ENCODE measurements around the gene ZNF609. TPM values are rescaled to one million over a fixed set of nuclear protein-coding genes. Genes with fewer than 3 reads are reported as not detected.

ZNF609 gene
- total RNA-seq, 1 donor from 2014 or later: 41.2 TPM

DNA sequence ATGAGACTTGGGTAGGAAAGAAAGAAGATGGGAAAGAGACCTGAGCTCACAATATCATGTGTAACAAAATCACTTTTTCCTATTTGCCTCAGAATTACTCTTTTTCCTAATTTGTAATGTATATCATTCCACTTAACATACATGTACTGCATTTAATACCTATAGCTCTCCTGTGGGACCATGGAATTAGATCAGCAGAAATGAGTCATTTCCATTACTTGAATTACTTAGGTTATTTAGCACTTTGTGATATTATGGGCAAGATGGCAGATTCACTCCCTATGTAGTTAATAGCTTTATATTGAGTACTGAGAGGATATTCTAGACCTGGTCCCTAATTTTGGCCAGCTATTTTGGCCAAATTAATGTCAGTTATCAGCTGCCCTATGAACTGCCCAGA lies 70.5 kb downstream of the ZNF609 start:
- H3K36me3 Mint-ChIP-seq (ENCODE audit: low read depth, unreplicated experiment): peaks cover 3% of the 10 kb centered on the region
- H3K4me1 Mint-ChIP-seq (ENCODE audit: unreplicated experiment): peaks cover 18% of the 10 kb centered on the region
- H3K4me3 Mint-ChIP-seq (ENCODE audit: unreplicated experiment): no peak overlapping the region
- H3K9me3 Mint-ChIP-seq (ENCODE audit: unreplicated experiment): no peaks in the 10 kb centered on the region
- no peak for TF ChIP-seq CTCF (IDR thresholded peaks at IDR 0.05; ENCODE audit: unreplicated experiment)
- no peak for DNase-seq (ENCODE audit: low spot score)
- H3K27ac Mint-ChIP-seq (ENCODE audit: unreplicated experiment): no peak overlapping the region
- no peaks in the 10 kb centered on the region for H3K27me3 Mint-ChIP-seq (ENCODE audit: unreplicated experiment)

DNA sequence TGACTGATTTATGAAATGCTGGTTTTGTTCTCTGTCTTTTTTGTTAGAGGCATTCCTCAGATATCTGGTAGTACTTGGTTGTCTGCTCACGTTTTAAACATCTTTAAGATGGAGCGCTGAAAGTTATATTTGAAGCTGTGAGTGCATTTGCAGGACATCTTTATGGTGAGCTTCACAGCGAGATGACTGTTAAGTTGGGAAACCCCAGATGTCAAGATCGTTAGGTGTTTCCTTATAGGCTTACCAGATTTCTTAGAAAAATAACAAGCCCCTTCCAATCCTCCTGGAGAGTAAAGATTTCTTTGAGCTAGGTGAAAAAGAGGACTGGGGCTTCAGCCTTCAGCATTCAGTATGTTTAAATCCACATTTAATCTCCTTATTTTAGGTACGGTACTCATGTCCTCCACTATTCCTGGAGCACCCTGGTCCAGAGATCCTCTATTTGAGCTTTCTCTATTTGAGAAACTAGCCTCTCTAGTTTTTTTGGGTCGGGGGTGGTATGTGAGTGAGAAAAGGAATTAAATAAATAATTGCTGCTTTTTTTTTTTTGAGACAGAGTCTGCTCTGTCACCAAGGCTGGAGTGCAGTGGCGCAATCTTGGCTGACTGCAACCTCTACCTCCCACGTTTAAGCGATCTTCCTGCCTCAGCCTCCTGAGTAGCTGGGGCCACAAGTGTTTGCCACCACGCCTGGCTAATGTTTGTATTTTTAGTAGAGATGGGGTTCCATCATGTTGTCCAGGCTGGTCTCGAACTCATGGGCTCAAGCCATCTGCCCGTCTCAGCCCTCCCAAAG lies 72.3 kb downstream of the ZNF609 start:
- DNase-seq (ENCODE audit: low spot score): no peak
- no peak overlapping the region for H3K27ac Mint-ChIP-seq (ENCODE audit: unreplicated experiment)
- H3K36me3 Mint-ChIP-seq (ENCODE audit: low read depth, unreplicated experiment): peaks cover 3% of the 10 kb centered on the region
- no peaks in the 10 kb centered on the region for H3K9me3 Mint-ChIP-seq (ENCODE audit: unreplicated experiment)
- peaks cover 14% of the 10 kb centered on the region for H3K4me1 Mint-ChIP-seq (ENCODE audit: unreplicated experiment)
- H3K4me3 Mint-ChIP-seq (ENCODE audit: unreplicated experiment): no peak overlapping the region
- no peak for TF ChIP-seq CTCF (IDR thresholded peaks at IDR 0.05; ENCODE audit: unreplicated experiment)
- H3K27me3 Mint-ChIP-seq (ENCODE audit: unreplicated experiment): no peaks in the 10 kb centered on the region

DNA sequence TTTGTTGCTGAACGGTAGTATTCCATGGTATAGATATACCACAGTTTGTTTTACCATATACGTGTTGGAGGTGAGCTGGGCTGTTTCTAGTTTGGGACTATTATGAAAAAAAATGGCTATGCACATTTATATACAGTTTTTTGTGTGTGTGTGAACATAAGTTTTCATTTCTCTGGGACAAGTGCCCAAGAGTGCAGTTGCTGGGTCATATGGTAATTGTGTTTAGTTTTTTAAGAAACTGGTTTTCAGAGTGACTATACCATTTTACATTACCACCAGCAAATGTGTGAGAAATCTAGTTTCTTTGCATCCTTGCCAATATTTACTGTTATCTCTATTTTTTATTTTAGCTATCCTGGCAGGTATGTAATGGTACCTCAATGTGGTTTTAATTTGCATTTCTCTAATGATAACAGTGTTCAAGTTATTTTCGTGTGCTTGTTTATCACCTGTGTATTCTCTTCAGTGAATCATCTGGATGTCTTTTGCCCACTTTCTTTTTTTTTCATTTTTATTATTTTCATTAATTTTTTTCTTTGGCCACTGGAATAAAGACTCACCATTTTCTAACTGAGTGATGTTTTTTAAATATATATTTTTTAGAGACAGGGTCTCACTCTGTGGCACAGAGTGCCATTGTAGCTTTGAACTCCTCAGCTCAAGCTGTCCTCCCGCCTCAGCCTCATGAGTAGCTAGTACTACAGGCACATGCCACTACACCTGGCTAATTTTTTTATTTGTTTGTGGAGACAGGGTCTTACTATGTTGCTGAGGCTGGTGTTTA lies 75.3 kb downstream of the ZNF609 start:
- Mint-ChIP-seq H3K27ac (ENCODE audit: unreplicated experiment) (peak overlapping the region; percentile 59), H3K4me1 (ENCODE audit: unreplicated experiment) (peaks cover 13% of the 10 kb centered on the region), H3K9me3 (ENCODE audit: unreplicated experiment) (no peaks in the 10 kb centered on the region), H3K27me3 (ENCODE audit: unreplicated experiment) (no peaks in the 10 kb centered on the region), H3K36me3 (ENCODE audit: low read depth, unreplicated experiment) (peaks cover 3% of the 10 kb centered on the region), H3K4me3 (ENCODE audit: unreplicated experiment) (no peak overlapping the region)
- TF ChIP-seq CTCF (IDR thresholded peaks at IDR 0.05; ENCODE audit: unreplicated experiment): no peak
- no peak for DNase-seq (ENCODE audit: low spot score)

- H3K27ac Mint-ChIP-seq (ENCODE audit: unreplicated experiment): peak overlapping the region; percentile 59
- no peak for DNase-seq (ENCODE audit: low spot score)
These were observed 76.0 kb downstream of the ZNF609 start for GRCh38 chr15:64536244-64536836.

More at GRCh38 chr15:64536244-64536836, 76.0 kb downstream of the ZNF609 start:
- H3K9me3 Mint-ChIP-seq (ENCODE audit: unreplicated experiment): no peaks in the 10 kb centered on the region
- no peak overlapping the region for H3K4me3 Mint-ChIP-seq (ENCODE audit: unreplicated experiment)
- H3K4me1 Mint-ChIP-seq (ENCODE audit: unreplicated experiment): peaks cover 13% of the 10 kb centered on the region
- H3K27me3 Mint-ChIP-seq (ENCODE audit: unreplicated experiment): no peaks in the 10 kb centered on the region
- TF ChIP-seq CTCF (IDR thresholded peaks at IDR 0.05; ENCODE audit: unreplicated experiment): no peak
- peaks cover 3% of the 10 kb centered on the region for H3K36me3 Mint-ChIP-seq (ENCODE audit: low read depth, unreplicated experiment)

Measured in endothelial cell (in vitro differentiated cells).